ENCODE data around the gene PSME3. TPM values are rescaled to one million over a fixed set of nuclear protein-coding genes. Genes with fewer than 3 reads are reported as not detected.

The PSME3 gene
- total and polyA plus RNA-seq, 2 experiments from 2014 or later, result 104 to 170 TPM

- H3K27me3 ChIP-seq (replicated peaks; ENCODE audit: insufficient read depth), result no peaks in the 10 kb centered on the region
- H3K79me2 ChIP-seq (ENCODE audit: insufficient read depth), result peaks cover 20% of the 10 kb centered on the region
- peak within 1 kb of the TSS; percentile 49 for H3K27ac ChIP-seq
- no peaks in the 10 kb centered on the region for H3K9me2 ChIP-seq (ENCODE audit: insufficient read depth)
- peak within 1 kb of the TSS; percentile 88 for H3K9ac ChIP-seq
- peaks cover 13% of the 10 kb centered on the region; the same call in 1 of the 2 replicates for H3K4me1 ChIP-seq (ENCODE audit: insufficient read depth)
- H3K4me2 ChIP-seq (ENCODE audit: unreplicated experiment), result peak within 1 kb of the TSS; percentile 93
- H3K4me3 ChIP-seq, result peak within 1 kb of the TSS; percentile 97
- 27 to 28% methylated on average over 66 of the region's 66 CpGs for WGBS, 2 experiments (ENCODE audit: low coverage in 1 of 2, low lambda C conversion rate in 2 of 2, missing lambda C conversion rate in 2 of 2)
- peak within 1 kb of the TSS; percentile 85 for H2AFZ ChIP-seq
- no peak for TF ChIP-seq EZH2 (IDR thresholded peaks at IDR 0.05; ENCODE audit: insufficient read depth, poor library complexity, severe bottlenecking)
- TF ChIP-seq EZH2phosphoT487 (IDR thresholded peaks at IDR 0.05; ENCODE audit: insufficient read depth, low read depth), result no peak
- peak; percentile 92 for DNase-seq
- in situ Hi-C loops (cut with MboI), result no loop called here
- H3K36me3 ChIP-seq (ENCODE audit: low read depth), result no peaks in the 10 kb centered on the region
- no peaks in the 10 kb centered on the region for H3F3A ChIP-seq (ENCODE audit: insufficient read depth)
- H4K20me1 ChIP-seq (ENCODE audit: insufficient read depth), result no peaks in the 10 kb centered on the region
- H3K9me3 ChIP-seq (ENCODE audit: low read depth), result no peaks in the 10 kb centered on the region
Observed at GRCh38 chr17:42798383-42799380, 34.5 kb upstream of the PSME3 start, which contains the start of the genes CNTD1 and COA3. Gene CNTD1 (plus strand): TSS chr17:42798861. CDS start chr17:42799068, 207 bp downstream. Gene COA3 (minus strand): TSS chr17:42798704. CDS start chr17:42798681, 23 bp downstream.

- Histone ChIP-seq H3K9ac (no peak overlapping the region), H3K36me3 (ENCODE audit: low read depth) (no peaks in the 10 kb centered on the region), H3K9me3 (ENCODE audit: low read depth) (no peaks in the 10 kb centered on the region), H3K27me3 (replicated peaks; ENCODE audit: insufficient read depth) (no peaks in the 10 kb centered on the region), H4K20me1 (ENCODE audit: insufficient read depth) (no peaks in the 10 kb centered on the region), H2AFZ (no peak overlapping the region), H3K27ac (no peak overlapping the region), H3K4me3 (no peak overlapping the region), H3K4me1 (ENCODE audit: insufficient read depth) (no peaks in the 10 kb centered on the region), H3K9me2 (ENCODE audit: insufficient read depth) (no peaks in the 10 kb centered on the region), H3F3A (ENCODE audit: insufficient read depth) (no peaks in the 10 kb centered on the region), H3K4me2 (ENCODE audit: unreplicated experiment) (no peak overlapping the region), H3K79me2 (ENCODE audit: insufficient read depth) (peaks cover under 1% of the 10 kb centered on the region; the same call in 1 of the 2 replicates)
- no peak for TF ChIP-seq EZH2 (IDR thresholded peaks at IDR 0.05; ENCODE audit: insufficient read depth, poor library complexity, severe bottlenecking)
- TF ChIP-seq EZH2phosphoT487 (IDR thresholded peaks at IDR 0.05; ENCODE audit: insufficient read depth, low read depth), result no peak
- DNase-seq, result no peak
- in situ Hi-C loops (cut with MboI), result no loop called here
- WGBS, 2 experiments (ENCODE audit: low coverage in 1 of 2, low lambda C conversion rate in 2 of 2, missing lambda C conversion rate in 2 of 2), result 68 to 72% methylated on average over 2 of the region's 2 CpGs
Observed at GRCh38 chr17:42803074-42803883, 29.9 kb upstream of the PSME3 start.

GRCh38 chr17:42804918-42805367 lies 28.3 kb upstream of the PSME3 start:
- peaks cover 1% of the 10 kb centered on the region; the same call in 1 of the 2 replicates for H3K36me3 ChIP-seq (ENCODE audit: low read depth)
- H3K27me3 ChIP-seq (replicated peaks; ENCODE audit: insufficient read depth), result no peaks in the 10 kb centered on the region
- TF ChIP-seq EZH2phosphoT487 (IDR thresholded peaks at IDR 0.05; ENCODE audit: insufficient read depth, low read depth), result no peak
- no peak for TF ChIP-seq EZH2 (IDR thresholded peaks at IDR 0.05; ENCODE audit: insufficient read depth, poor library complexity, severe bottlenecking)
- no peak overlapping the region for H2AFZ ChIP-seq
- H3K27ac ChIP-seq, result no peak overlapping the region
- H3K4me1 ChIP-seq (ENCODE audit: insufficient read depth), result peaks cover 13% of the 10 kb centered on the region
- no peak overlapping the region for H3K9ac ChIP-seq
- no peaks in the 10 kb centered on the region for H3K9me2 ChIP-seq (ENCODE audit: insufficient read depth)
- H3K79me2 ChIP-seq (ENCODE audit: insufficient read depth), result no peaks in the 10 kb centered on the region
- H3F3A ChIP-seq (ENCODE audit: insufficient read depth), result peaks cover 14% of the 10 kb centered on the region
- in situ Hi-C loops (cut with MboI), result no loop called here
- no peak overlapping the region for H3K4me3 ChIP-seq
- 94 to 97% methylated on average over 1 of the region's 1 CpG for WGBS, 2 experiments (ENCODE audit: low coverage in 1 of 2, low lambda C conversion rate in 2 of 2, missing lambda C conversion rate in 2 of 2)
- no peak overlapping the region for H3K4me2 ChIP-seq (ENCODE audit: unreplicated experiment)
- no peaks in the 10 kb centered on the region for H3K9me3 ChIP-seq (ENCODE audit: low read depth)
- DNase-seq, result no peak
- no peaks in the 10 kb centered on the region for H4K20me1 ChIP-seq (ENCODE audit: insufficient read depth)

- no peak for DNase-seq
- H3K79me2 ChIP-seq (ENCODE audit: insufficient read depth), result no peaks in the 10 kb centered on the region
- peaks cover 15% of the 10 kb centered on the region for H3K4me1 ChIP-seq (ENCODE audit: insufficient read depth)
- no peak overlapping the region for H3K4me3 ChIP-seq
- H3K9me2 ChIP-seq (ENCODE audit: insufficient read depth), result no peaks in the 10 kb centered on the region
- H3K9me3 ChIP-seq (ENCODE audit: low read depth), result no peaks in the 10 kb centered on the region
- in situ Hi-C loops (cut with MboI), result no loop called here
- H3K27me3 ChIP-seq (replicated peaks; ENCODE audit: insufficient read depth), result no peaks in the 10 kb centered on the region
- H3K9ac ChIP-seq, result no peak overlapping the region
- TF ChIP-seq EZH2 (IDR thresholded peaks at IDR 0.05; ENCODE audit: insufficient read depth, poor library complexity, severe bottlenecking) (no peak), EZH2phosphoT487 (IDR thresholded peaks at IDR 0.05; ENCODE audit: insufficient read depth, low read depth) (no peak)
- no peak overlapping the region for H3K27ac ChIP-seq
- peaks cover 14% of the 10 kb centered on the region for H3K36me3 ChIP-seq (ENCODE audit: low read depth)
- no peak overlapping the region for H3K4me2 ChIP-seq (ENCODE audit: unreplicated experiment)
- peaks cover 25% of the 10 kb centered on the region for H3F3A ChIP-seq (ENCODE audit: insufficient read depth)
- no peaks in the 10 kb centered on the region for H4K20me1 ChIP-seq (ENCODE audit: insufficient read depth)
- H2AFZ ChIP-seq, result no peak overlapping the region
- 100% methylated on average over 1 of the region's 1 CpG for WGBS, 2 experiments (ENCODE audit: low coverage in 1 of 2, low lambda C conversion rate in 2 of 2, missing lambda C conversion rate in 2 of 2)
Observed at GRCh38 chr17:42806249-42806648, 26.9 kb upstream of the PSME3 start.

Data from GM23248 (cell line).